HG02884 (cell line): Measurements from ENCODE around the gene CCDC134.
"Not testable (repeated sequence)": the region's sequence is repeated elsewhere in the genome, so short reads cannot be mapped to it uniquely, and the experiment has no call there.

Source experiments
- ATAC-seq: cut with Tn5 transposase; IDR thresholded peaks from one replicate; pipeline ENCODE4 v1.9.1; 2021; ENCODE audit warnings: mild to moderate bottlenecking, moderate library complexity; ENCODE audit not compliant: unreplicated experiment

The CCDC134 gene

GRCh38 chr22:41822317-41823057, 22.0 kb downstream of the CCDC134 start:
- ATAC-seq = no peak

GRCh38 chr22:41823797-41824196, 23.3 kb downstream of the CCDC134 start:
- ATAC-seq = no peak

- ATAC-seq = no peak
Measured at GRCh38 chr22:41825376-41825775, 24.9 kb downstream of the CCDC134 start.

GRCh38 chr22:41826021-41826420, 25.5 kb downstream of the CCDC134 start:
- ATAC-seq = no peak

- no peak for ATAC-seq
Measured at GRCh38 chr22:41826430-41827383, 26.2 kb downstream of the CCDC134 start.

GRCh38 chr22:41827671-41828070, 27.2 kb downstream of the CCDC134 start:
- ATAC-seq = no peak

GRCh38 chr22:41828516-41828915, 28.0 kb downstream of the CCDC134 start:
- ATAC-seq = no peak

- no peak for ATAC-seq
Measured at GRCh38 chr22:41830174-41830573, 29.7 kb downstream of the CCDC134 start.

GRCh38 chr22:41831383-41831782, 30.9 kb downstream of the CCDC134 start:
- ATAC-seq = no peak

GRCh38 chr22:41831828-41832552, 31.5 kb downstream of the CCDC134 start:
- ATAC-seq = no peak

GRCh38 chr22:41832553-41833368, 32.3 kb downstream of the CCDC134 start, which contains the start of gene SREBF2:
SREBF2 (plus strand) TSS chr22:41833105; CDS start chr22:41833271, 166 bp downstream.
- ATAC-seq = peak; percentile 79

GRCh38 chr22:41833369-41834004, 33.0 kb downstream of the CCDC134 start:
- peak; percentile 9 for ATAC-seq

- no peak for ATAC-seq
Measured at GRCh38 chr22:41834005-41834944, 33.8 kb downstream of the CCDC134 start.

GRCh38 chr22:41835462-41835861, 35.0 kb downstream of the CCDC134 start:
- not testable (repeated sequence) for ATAC-seq

GRCh38 chr22:41836551-41836950, 36.1 kb downstream of the CCDC134 start:
- no peak for ATAC-seq

GRCh38 chr22:41838842-41839618, 38.6 kb downstream of the CCDC134 start:
- ATAC-seq = no peak

- no peak for ATAC-seq
Measured at GRCh38 chr22:41840216-41840615, 39.7 kb downstream of the CCDC134 start.
